ENCODE data around the gene SIGLEC11.
"Not testable (repeated sequence)": the region's sequence is repeated elsewhere in the genome, so short reads cannot be mapped to it uniquely, and the experiment has no call there.

The SIGLEC11 gene, protein sequence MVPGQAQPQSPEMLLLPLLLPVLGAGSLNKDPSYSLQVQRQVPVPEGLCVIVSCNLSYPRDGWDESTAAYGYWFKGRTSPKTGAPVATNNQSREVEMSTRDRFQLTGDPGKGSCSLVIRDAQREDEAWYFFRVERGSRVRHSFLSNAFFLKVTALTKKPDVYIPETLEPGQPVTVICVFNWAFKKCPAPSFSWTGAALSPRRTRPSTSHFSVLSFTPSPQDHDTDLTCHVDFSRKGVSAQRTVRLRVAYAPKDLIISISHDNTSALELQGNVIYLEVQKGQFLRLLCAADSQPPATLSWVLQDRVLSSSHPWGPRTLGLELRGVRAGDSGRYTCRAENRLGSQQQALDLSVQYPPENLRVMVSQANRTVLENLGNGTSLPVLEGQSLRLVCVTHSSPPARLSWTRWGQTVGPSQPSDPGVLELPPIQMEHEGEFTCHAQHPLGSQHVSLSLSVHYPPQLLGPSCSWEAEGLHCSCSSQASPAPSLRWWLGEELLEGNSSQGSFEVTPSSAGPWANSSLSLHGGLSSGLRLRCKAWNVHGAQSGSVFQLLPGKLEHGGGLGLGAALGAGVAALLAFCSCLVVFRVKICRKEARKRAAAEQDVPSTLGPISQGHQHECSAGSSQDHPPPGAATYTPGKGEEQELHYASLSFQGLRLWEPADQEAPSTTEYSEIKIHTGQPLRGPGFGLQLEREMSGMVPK

GRCh38 chr19:49960980-49961379, at the start of gene SIGLEC11:
TSS of gene SIGLEC11 (minus strand) at chr19:49961172. CDS start at chr19:49961081, 91 bp downstream.
- not testable (repeated sequence) for H3K4me3 Mint-ChIP-seq; DNase-seq; H3K36me3 Mint-ChIP-seq (ENCODE audit: low read depth); H3K9me3 Mint-ChIP-seq; H3K4me1 Mint-ChIP-seq (ENCODE audit: low read depth); H3K27ac Mint-ChIP-seq
- peaks cover 13% of the 10 kb centered on the region for H3K27me3 Mint-ChIP-seq

DNA sequence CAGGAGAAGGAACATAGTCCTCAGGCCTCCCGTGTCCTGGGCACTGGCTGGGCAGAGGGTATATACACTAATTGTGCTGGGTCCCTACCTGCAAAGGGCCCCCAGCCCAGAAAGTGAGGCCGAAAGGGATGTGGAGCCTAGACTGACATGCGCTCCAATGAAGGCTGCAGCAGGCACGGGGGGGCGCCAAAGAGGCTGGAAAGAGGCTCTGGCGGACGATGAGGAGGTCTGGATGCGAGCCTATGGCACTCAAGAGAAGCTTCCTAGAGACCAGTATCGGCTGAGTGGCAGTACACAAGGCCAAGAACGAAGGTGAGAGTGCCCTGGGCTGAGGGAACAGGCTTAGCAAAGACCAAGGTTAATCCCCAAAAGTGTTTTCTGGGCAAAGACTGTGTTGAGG, 47.6 kb upstream of the SIGLEC11 start:
- Mint-ChIP-seq H3K9me3 (no peaks in the 10 kb centered on the region), H3K27me3 (no peaks in the 10 kb centered on the region), H3K4me1 (ENCODE audit: low read depth) (peaks cover 23% of the 10 kb centered on the region), H3K36me3 (ENCODE audit: low read depth) (peaks cover 76% of the 10 kb centered on the region), H3K4me3 (no peak overlapping the region), H3K27ac (peak overlapping the region; percentile 10)
- no peak for DNase-seq

GRCh38 chr19:50007947-50008346, 47.0 kb upstream of the SIGLEC11 start:
- peaks cover 76% of the 10 kb centered on the region for H3K36me3 Mint-ChIP-seq (ENCODE audit: low read depth)
- no peaks in the 10 kb centered on the region for H3K27me3 Mint-ChIP-seq
- peaks cover 28% of the 10 kb centered on the region for H3K4me1 Mint-ChIP-seq (ENCODE audit: low read depth)
- H3K4me3 Mint-ChIP-seq = no peak overlapping the region
- no peaks in the 10 kb centered on the region for H3K9me3 Mint-ChIP-seq
- DNase-seq = no peak
- H3K27ac Mint-ChIP-seq = peak overlapping the region; percentile 4

GRCh38 chr19:50007170-50007569, 46.2 kb upstream of the SIGLEC11 start:
- H3K36me3 Mint-ChIP-seq (ENCODE audit: low read depth) = peaks cover 79% of the 10 kb centered on the region
- H3K27me3 Mint-ChIP-seq = no peaks in the 10 kb centered on the region
- DNase-seq = no peak
- no peak overlapping the region for H3K4me3 Mint-ChIP-seq
- H3K4me1 Mint-ChIP-seq (ENCODE audit: low read depth) = peaks cover 32% of the 10 kb centered on the region
- H3K27ac Mint-ChIP-seq = no peak overlapping the region
- H3K9me3 Mint-ChIP-seq = no peaks in the 10 kb centered on the region

- Mint-ChIP-seq H3K4me1 (ENCODE audit: low read depth) (peaks cover 40% of the 10 kb centered on the region), H3K27me3 (no peaks in the 10 kb centered on the region), H3K36me3 (ENCODE audit: low read depth) (peaks cover 84% of the 10 kb centered on the region), H3K4me3 (no peak overlapping the region), H3K27ac (no peak overlapping the region), H3K9me3 (no peaks in the 10 kb centered on the region)
- DNase-seq = no peak
These were observed 44.5 kb upstream of the SIGLEC11 start for GRCh38 chr19:50005428-50005827.

GRCh38 chr19:50003810-50004419, 42.9 kb upstream of the SIGLEC11 start:
- H3K27me3 Mint-ChIP-seq = no peaks in the 10 kb centered on the region
- peak overlapping the region; percentile 31 for H3K4me3 Mint-ChIP-seq
- no peak for DNase-seq
- peaks cover 47% of the 10 kb centered on the region for H3K4me1 Mint-ChIP-seq (ENCODE audit: low read depth)
- H3K27ac Mint-ChIP-seq = peak overlapping the region; percentile 85
- peaks cover 92% of the 10 kb centered on the region for H3K36me3 Mint-ChIP-seq (ENCODE audit: low read depth)
- no peaks in the 10 kb centered on the region for H3K9me3 Mint-ChIP-seq

DNA sequence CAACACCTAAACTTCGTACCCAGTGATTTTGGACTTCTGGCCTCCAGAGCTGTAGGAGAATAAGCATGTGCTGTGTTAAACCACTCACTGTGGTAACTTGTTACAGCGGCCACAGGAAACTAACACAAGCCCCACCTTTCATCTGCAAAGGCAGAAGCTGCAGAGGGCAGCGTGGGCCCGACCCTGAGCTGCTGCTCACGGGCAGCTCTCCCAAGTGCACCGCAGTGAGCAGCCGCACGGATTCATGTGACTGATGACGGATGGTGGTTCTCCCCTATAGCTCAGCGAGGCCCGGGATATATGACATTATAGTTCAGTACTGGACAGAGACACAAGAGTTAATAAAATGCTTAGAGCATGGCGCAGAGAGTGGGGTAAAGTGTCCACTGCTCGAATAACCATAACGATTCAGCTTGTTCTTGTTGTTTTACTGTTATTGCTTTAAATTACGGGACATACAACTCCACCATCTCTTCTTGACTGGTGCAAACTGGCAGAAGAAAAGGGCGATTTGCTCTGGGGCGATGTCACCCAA, 42.3 kb upstream of the SIGLEC11 start:
- no peaks in the 10 kb centered on the region for H3K9me3 Mint-ChIP-seq
- no peak overlapping the region for H3K4me3 Mint-ChIP-seq
- peaks cover 47% of the 10 kb centered on the region for H3K4me1 Mint-ChIP-seq (ENCODE audit: low read depth)
- peaks cover 90% of the 10 kb centered on the region for H3K36me3 Mint-ChIP-seq (ENCODE audit: low read depth)
- H3K27ac Mint-ChIP-seq = no peak overlapping the region
- H3K27me3 Mint-ChIP-seq = no peaks in the 10 kb centered on the region
- no peak for DNase-seq

DNA sequence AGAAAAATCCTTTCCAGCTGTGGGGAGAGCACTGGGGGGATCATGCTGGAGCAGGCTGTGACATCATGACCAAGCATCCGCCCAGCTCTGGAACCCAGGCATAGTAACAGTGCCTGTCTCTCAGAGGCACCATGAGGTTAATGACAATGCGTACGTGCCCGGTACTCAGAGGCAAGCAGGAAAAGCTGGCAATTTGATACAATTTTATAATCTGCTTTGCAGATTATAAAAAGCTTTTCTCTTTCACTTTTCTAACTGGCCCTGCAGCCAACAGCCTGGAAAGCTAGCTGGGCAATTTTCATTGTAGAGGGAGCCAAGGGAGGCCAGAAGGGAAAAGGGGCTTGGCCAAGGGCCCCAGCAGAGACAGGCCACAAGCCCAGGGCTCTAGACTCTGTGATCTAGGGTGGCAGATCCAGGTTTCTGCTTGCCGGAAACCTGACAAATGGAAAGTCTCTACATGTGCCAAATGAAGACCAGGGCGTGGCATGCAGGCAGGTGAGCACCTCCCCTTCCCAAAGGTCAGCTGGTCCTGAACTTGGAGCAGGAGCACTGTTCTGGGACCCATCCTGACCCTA, 41.5 kb upstream of the SIGLEC11 start:
- H3K27ac Mint-ChIP-seq = no peak overlapping the region
- DNase-seq = no peak
- H3K4me3 Mint-ChIP-seq = no peak overlapping the region
- peaks cover 47% of the 10 kb centered on the region for H3K4me1 Mint-ChIP-seq (ENCODE audit: low read depth)
- H3K36me3 Mint-ChIP-seq (ENCODE audit: low read depth) = peaks cover 90% of the 10 kb centered on the region
- H3K9me3 Mint-ChIP-seq = no peaks in the 10 kb centered on the region
- H3K27me3 Mint-ChIP-seq = no peaks in the 10 kb centered on the region

DNA sequence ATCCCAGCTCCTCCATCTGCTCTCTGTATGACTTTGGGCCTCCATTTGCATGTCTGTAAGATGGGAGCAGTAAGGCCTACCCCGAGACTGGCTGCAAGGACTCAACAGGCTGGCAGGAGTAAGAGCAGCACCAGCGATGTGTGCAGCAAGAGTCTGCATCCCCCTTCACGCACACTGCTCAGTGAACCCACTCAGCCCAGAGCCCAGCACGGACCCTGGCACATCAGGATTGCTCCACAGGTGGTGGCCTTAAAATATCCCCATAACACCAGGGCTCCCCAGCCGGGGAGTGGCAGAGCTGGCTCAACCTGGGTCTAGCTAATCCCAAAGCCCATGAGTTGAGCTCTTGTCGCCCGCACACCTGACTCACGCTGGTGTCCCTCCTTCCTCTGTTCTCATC, 40.8 kb upstream of the SIGLEC11 start:
- DNase-seq = no peak
- H3K4me1 Mint-ChIP-seq (ENCODE audit: low read depth) = peaks cover 47% of the 10 kb centered on the region

GRCh38 chr19:50000841-50001557, 40.0 kb upstream of the SIGLEC11 start:
- peaks cover 85% of the 10 kb centered on the region for H3K36me3 Mint-ChIP-seq (ENCODE audit: low read depth)
- H3K27ac Mint-ChIP-seq = no peak overlapping the region
- DNase-seq = no peak
- H3K9me3 Mint-ChIP-seq = no peaks in the 10 kb centered on the region
- H3K4me3 Mint-ChIP-seq = no peak overlapping the region
- H3K4me1 Mint-ChIP-seq (ENCODE audit: low read depth) = peaks cover 47% of the 10 kb centered on the region
- H3K27me3 Mint-ChIP-seq = no peaks in the 10 kb centered on the region

More for the DNA sequence above, 40.8 kb upstream of the SIGLEC11 start:
- no peak overlapping the region for H3K27ac Mint-ChIP-seq
- peaks cover 86% of the 10 kb centered on the region for H3K36me3 Mint-ChIP-seq (ENCODE audit: low read depth)
- H3K27me3 Mint-ChIP-seq = no peaks in the 10 kb centered on the region
- no peaks in the 10 kb centered on the region for H3K9me3 Mint-ChIP-seq
- H3K4me3 Mint-ChIP-seq = no peak overlapping the region

GRCh38 chr19:50000038-50000840, 39.3 kb upstream of the SIGLEC11 start:
- no peak for DNase-seq
- Mint-ChIP-seq H3K27ac (no peak overlapping the region), H3K36me3 (ENCODE audit: low read depth) (peaks cover 84% of the 10 kb centered on the region), H3K9me3 (no peaks in the 10 kb centered on the region), H3K4me3 (no peak overlapping the region), H3K27me3 (no peaks in the 10 kb centered on the region), H3K4me1 (ENCODE audit: low read depth) (peaks cover 42% of the 10 kb centered on the region)

GRCh38 chr19:49999371-50000010, 38.5 kb upstream of the SIGLEC11 start:
- no peak for DNase-seq
- no peaks in the 10 kb centered on the region for H3K27me3 Mint-ChIP-seq
- H3K36me3 Mint-ChIP-seq (ENCODE audit: low read depth) = peaks cover 84% of the 10 kb centered on the region
- peaks cover 34% of the 10 kb centered on the region for H3K4me1 Mint-ChIP-seq (ENCODE audit: low read depth)
- H3K27ac Mint-ChIP-seq = no peak overlapping the region
- H3K4me3 Mint-ChIP-seq = no peak overlapping the region
- H3K9me3 Mint-ChIP-seq = no peaks in the 10 kb centered on the region

- no peak overlapping the region for H3K27ac Mint-ChIP-seq
- H3K4me3 Mint-ChIP-seq = no peak overlapping the region
- H3K36me3 Mint-ChIP-seq (ENCODE audit: low read depth) = peaks cover 84% of the 10 kb centered on the region
- peaks cover 17% of the 10 kb centered on the region for H3K4me1 Mint-ChIP-seq (ENCODE audit: low read depth)
- no peaks in the 10 kb centered on the region for H3K27me3 Mint-ChIP-seq
- DNase-seq = no peak
- no peaks in the 10 kb centered on the region for H3K9me3 Mint-ChIP-seq
These were observed 36.7 kb upstream of the SIGLEC11 start for GRCh38 chr19:49997709-49998108.
